ENCODE data around the gene LTBP3. TPM values are rescaled to one million over a fixed set of nuclear protein-coding genes. Genes with fewer than 3 reads are reported as not detected.

LTBP3 gene
- total RNA-seq, 1 experiment from 2014 or later = 248 TPM

- TF ChIP-seq EGR1 (IDR thresholded peaks at IDR 0.05; ENCODE audit: low read depth) = no peak
Observed at GRCh38 chr11:65585396-65586246, 27.5 kb upstream of the LTBP3 start (continued).

DNA sequence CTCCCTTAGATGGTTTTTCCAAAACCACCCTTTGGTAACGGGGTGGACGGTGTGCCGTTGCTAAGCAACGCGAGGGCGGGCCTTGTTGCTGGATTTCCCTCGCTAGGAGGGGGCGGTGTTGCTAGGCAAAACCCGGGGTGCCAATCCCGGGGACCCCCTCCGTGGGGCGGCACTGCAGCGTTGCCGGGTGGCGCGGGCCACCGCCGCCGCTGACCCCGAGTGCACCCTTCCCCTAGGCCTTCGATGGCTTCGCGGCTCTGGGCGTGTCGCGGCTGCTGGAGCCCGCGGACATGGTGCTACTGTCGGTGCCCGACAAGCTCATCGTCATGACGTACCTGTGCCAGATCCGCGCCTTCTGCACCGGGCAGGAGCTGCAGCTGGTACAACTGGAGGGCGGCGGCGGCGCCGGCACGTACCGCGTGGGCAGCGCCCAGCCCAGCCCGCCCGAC, 26.6 kb upstream of the LTBP3 start:
- no peak for ATAC-seq
- H2AFZ ChIP-seq (ENCODE audit: low read depth, low read length, poor library complexity, severe bottlenecking) = no peak overlapping the region
- H3K9me3 ChIP-seq (ENCODE audit: control insufficient read depth in 1 of 2, insufficient read depth in 1 of 2, low read depth in 1 of 2, low read length in 2 of 2) = no peaks in the 10 kb centered on the region
- no peak overlapping the region for H3K27ac ChIP-seq (ENCODE audit: low read depth, low read length)
- H3K27me3 ChIP-seq (ENCODE audit: insufficient read depth, low read length) = no peaks in the 10 kb centered on the region
- intact Hi-C loops (cut with micrococcal nuclease) = no loop called here
- H3K79me2 ChIP-seq (ENCODE audit: insufficient read depth, low read length) = no peaks in the 10 kb centered on the region
- H3K4me1 ChIP-seq (ENCODE audit: control insufficient read depth in 1 of 2, insufficient read depth in 2 of 2, low read length in 2 of 2) = peaks cover 14 to 25% of the 10 kb centered on the region in 2 experiments
- ChIA-PET RAD21 (ENCODE audit: low non-redundant PET in 1 of 2, low total read pairs in 2 of 2, uncharacterized antibody in 2 of 2, unreplicated experiment in 2 of 2) (no interaction called here), POLR2A (no interaction called here), CTCF (interaction anchor here (1.2 kb wide), 1 partner anchor 9 kb away, joined by 6 read pairs; no protein-coding TSS in a partner anchor)
- H3K9ac ChIP-seq (ENCODE audit: low read length) = no peak overlapping the region
- no peak for DNase-seq (ENCODE audit: low read depth, low spot score)
- no peaks in the 10 kb centered on the region for H3K9me2 ChIP-seq (ENCODE audit: insufficient read depth)
- no peak overlapping the region for H3K4me2 ChIP-seq (ENCODE audit: low read length)
- TF ChIP-seq FOSL1 (IDR thresholded peaks at IDR 0.05; ENCODE audit: low read depth) (no peak), CEBPB (IDR thresholded peaks at IDR 0.05; ENCODE audit: low read depth) (no peak), POLR2A (IDR thresholded peaks at IDR 0.05; ENCODE audit: borderline replicate concordance, extremely low read depth, insufficient read depth, insufficient read length) (no peak), YY1 (IDR thresholded peaks at IDR 0.05; ENCODE audit: extremely low read depth, insufficient replicate concordance, low read depth, low read length) (no peak), ELF1 (IDR thresholded peaks at IDR 0.05; ENCODE audit: borderline replicate concordance, low read depth) (no peak), SRF (IDR thresholded peaks at IDR 0.05; ENCODE audit: low read depth) (no peak), EGR1 (IDR thresholded peaks at IDR 0.05; ENCODE audit: low read depth) (no peak), ZNF274 (IDR thresholded peaks at IDR 0.05; ENCODE audit: low read depth, low read length) (no peak), JUND (IDR thresholded peaks at IDR 0.05) (no peak), ATF3 (IDR thresholded peaks at IDR 0.05) (no peak), CBX3 (IDR thresholded peaks at IDR 0.05; ENCODE audit: low read depth) (no peak), EZH2 (IDR thresholded peaks at IDR 0.05) (no peak)
- TF ChIP-seq, protein P1, sequence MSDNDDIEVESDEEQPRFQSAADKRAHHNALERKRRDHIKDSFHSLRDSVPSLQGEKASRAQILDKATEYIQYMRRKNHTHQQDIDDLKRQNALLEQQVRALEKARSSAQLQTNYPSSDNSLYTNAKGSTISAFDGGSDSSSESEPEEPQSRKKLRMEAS (IDR thresholded peaks at IDR 0.05) = no peak
- TF ChIP-seq, protein P2, sequence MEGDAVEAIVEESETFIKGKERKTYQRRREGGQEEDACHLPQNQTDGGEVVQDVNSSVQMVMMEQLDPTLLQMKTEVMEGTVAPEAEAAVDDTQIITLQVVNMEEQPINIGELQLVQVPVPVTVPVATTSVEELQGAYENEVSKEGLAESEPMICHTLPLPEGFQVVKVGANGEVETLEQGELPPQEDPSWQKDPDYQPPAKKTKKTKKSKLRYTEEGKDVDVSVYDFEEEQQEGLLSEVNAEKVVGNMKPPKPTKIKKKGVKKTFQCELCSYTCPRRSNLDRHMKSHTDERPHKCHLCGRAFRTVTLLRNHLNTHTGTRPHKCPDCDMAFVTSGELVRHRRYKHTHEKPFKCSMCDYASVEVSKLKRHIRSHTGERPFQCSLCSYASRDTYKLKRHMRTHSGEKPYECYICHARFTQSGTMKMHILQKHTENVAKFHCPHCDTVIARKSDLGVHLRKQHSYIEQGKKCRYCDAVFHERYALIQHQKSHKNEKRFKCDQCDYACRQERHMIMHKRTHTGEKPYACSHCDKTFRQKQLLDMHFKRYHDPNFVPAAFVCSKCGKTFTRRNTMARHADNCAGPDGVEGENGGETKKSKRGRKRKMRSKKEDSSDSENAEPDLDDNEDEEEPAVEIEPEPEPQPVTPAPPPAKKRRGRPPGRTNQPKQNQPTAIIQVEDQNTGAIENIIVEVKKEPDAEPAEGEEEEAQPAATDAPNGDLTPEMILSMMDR (IDR thresholded peaks at IDR 0.05 in 2 of 3, conservative IDR thresholded peaks at IDR 0.05 in 1 of 3; ENCODE audit: borderline replicate concordance in 1 of 3, insufficient read depth in 1 of 3, low read depth in 2 of 3, low read length in 2 of 3) = no peak
- no peaks in the 10 kb centered on the region for H4K20me1 ChIP-seq (ENCODE audit: insufficient read depth)
- H3K36me3 ChIP-seq (ENCODE audit: control insufficient read depth in 1 of 2, insufficient read depth in 2 of 2, low read length in 2 of 2) = no peaks in the 10 kb centered on the region; a peak in 2 of 4 replicates
- no peak overlapping the region for H3K4me3 ChIP-seq (replicated peaks in 1 of 2; ENCODE audit: low read depth in 1 of 2, low read length in 2 of 2)
- BruUV-seq (replicated peaks) = no TSS peak

Measured in HCT116 (cell line).